ENCODE measurements around the gene PPM1F.

DNA sequence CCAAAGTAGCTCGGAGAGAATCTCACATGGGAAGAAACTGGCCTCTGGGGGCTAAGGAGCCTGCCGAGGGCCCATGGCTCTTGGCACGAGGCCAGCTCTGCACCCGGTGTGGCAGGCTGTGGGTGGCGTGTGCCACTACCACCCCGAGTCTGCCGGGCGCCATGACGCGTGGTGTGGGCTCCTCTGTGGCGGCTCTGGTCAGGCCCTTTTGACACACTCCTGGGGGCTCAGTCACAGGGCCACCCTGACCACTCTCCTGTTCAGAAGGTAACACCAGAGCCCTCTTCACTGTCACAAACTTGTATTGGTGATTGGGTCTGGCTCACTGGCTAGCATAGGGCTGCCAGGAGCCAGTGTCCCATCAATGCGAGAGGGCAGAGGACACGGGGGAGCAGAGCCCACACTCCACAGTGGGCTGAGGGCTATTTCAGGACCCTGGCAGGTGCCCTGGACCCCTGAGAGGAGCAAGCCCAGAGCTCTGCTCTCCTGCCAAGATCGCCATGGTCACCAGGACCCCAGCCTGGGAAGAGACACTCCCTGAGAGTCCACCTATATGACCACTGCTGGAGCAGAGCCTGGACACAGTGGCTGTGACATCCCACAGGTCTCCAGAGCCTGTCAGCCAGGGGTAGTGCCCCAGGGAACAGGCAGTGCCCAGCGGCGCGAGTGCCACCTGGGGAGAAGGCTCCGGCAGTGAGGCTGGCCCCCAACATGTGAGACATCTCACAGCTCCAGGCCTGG, 8.6 kb upstream of the PPM1F start:
- TF ChIP-seq POLR2AphosphoS5 (IDR thresholded peaks at IDR 0.05; ENCODE audit: low read depth, low read length) (no peak), POLR2A (IDR thresholded peaks at IDR 0.05; ENCODE audit: low read depth, low read length) (no peak)

Measured in GM12892 (cell line).